ENCODE measurements around the gene SCRN1. TPM values are rescaled to one million over a fixed set of nuclear protein-coding genes. Genes with fewer than 3 reads are reported as not detected.

Gene SCRN1
- total RNA-seq, 1 donor: 45.6 TPM

DNA sequence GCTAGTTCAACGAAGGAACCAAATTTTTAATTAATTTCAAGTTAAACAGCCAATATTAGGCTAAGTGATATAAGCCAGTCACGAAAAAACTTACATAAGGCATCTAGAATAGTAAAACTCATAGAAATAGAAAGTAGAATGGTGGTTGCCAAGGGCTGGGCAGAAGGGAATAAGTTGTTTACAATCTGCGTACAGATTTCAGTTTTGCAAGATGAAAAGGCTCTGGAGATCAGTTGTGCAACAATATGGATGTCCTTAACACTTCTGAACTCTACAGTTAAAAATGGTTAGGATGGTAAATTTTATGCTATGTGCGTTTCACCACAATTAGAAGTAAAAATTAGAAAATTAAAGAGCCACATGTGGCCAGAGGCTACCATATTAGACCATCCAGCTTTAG lies 13.3 kb downstream of the SCRN1 start:
- Histone ChIP-seq H3K27me3 (ENCODE audit: insufficient read depth, low read length) (no peaks in the 10 kb centered on the region), H2AFZ (ENCODE audit: low read length) (no peak overlapping the region), H3K4me2 (ENCODE audit: insufficient read depth, low read length) (peak overlapping the region; percentile 10), H4K20me1 (ENCODE audit: insufficient read depth, low read length) (peaks cover 50% of the 10 kb centered on the region), H3K4me1 (ENCODE audit: insufficient read depth, low read length) (no peaks in the 10 kb centered on the region), H3K9me3 (ENCODE audit: low read depth, low read length) (no peaks in the 10 kb centered on the region), H3K79me2 (ENCODE audit: insufficient read depth, low read length) (peaks cover 94% of the 10 kb centered on the region), H3K4me3 (ENCODE audit: insufficient read depth, low read length) (no peak overlapping the region), H3K36me3 (ENCODE audit: insufficient read depth, low read length) (no peaks in the 10 kb centered on the region), H3K27ac (ENCODE audit: low read depth, low read length) (no peak overlapping the region)
- TF ChIP-seq, protein P1, sequence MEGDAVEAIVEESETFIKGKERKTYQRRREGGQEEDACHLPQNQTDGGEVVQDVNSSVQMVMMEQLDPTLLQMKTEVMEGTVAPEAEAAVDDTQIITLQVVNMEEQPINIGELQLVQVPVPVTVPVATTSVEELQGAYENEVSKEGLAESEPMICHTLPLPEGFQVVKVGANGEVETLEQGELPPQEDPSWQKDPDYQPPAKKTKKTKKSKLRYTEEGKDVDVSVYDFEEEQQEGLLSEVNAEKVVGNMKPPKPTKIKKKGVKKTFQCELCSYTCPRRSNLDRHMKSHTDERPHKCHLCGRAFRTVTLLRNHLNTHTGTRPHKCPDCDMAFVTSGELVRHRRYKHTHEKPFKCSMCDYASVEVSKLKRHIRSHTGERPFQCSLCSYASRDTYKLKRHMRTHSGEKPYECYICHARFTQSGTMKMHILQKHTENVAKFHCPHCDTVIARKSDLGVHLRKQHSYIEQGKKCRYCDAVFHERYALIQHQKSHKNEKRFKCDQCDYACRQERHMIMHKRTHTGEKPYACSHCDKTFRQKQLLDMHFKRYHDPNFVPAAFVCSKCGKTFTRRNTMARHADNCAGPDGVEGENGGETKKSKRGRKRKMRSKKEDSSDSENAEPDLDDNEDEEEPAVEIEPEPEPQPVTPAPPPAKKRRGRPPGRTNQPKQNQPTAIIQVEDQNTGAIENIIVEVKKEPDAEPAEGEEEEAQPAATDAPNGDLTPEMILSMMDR (IDR thresholded peaks at IDR 0.05; ENCODE audit: extremely low read depth, low read depth, low read length): no peak
- DNase-seq (ENCODE audit: insufficient read length, low spot score, missing footprints): no peak

- H3K27ac ChIP-seq (ENCODE audit: low read depth, low read length): no peak overlapping the region
- TF ChIP-seq, protein P1 (IDR thresholded peaks at IDR 0.05; ENCODE audit: extremely low read depth, low read depth, low read length): no peak
- H3K4me3 ChIP-seq (ENCODE audit: insufficient read depth, low read length): no peak overlapping the region
- H3K36me3 ChIP-seq (ENCODE audit: insufficient read depth, low read length): no peaks in the 10 kb centered on the region
- no peak overlapping the region for H3K4me2 ChIP-seq (ENCODE audit: insufficient read depth, low read length)
- no peaks in the 10 kb centered on the region for H3K9me3 ChIP-seq (ENCODE audit: low read depth, low read length)
- no peak overlapping the region for H2AFZ ChIP-seq (ENCODE audit: low read length)
- H3K79me2 ChIP-seq (ENCODE audit: insufficient read depth, low read length): peaks cover 94% of the 10 kb centered on the region
- DNase-seq (ENCODE audit: insufficient read length, low spot score, missing footprints): no peak
- no peaks in the 10 kb centered on the region for H3K27me3 ChIP-seq (ENCODE audit: insufficient read depth, low read length)
- no peaks in the 10 kb centered on the region for H3K4me1 ChIP-seq (ENCODE audit: insufficient read depth, low read length)
- peaks cover 55% of the 10 kb centered on the region for H4K20me1 ChIP-seq (ENCODE audit: insufficient read depth, low read length)
Measured at GRCh38 chr7:29975561-29975960, 14.0 kb downstream of the SCRN1 start.

- H3K4me2 ChIP-seq (ENCODE audit: insufficient read depth, low read length): no peak overlapping the region
- no peak overlapping the region for H3K27ac ChIP-seq (ENCODE audit: low read depth, low read length)
- H4K20me1 ChIP-seq (ENCODE audit: insufficient read depth, low read length): peaks cover 53% of the 10 kb centered on the region
- H3K9me3 ChIP-seq (ENCODE audit: low read depth, low read length): no peaks in the 10 kb centered on the region
- no peak overlapping the region for H2AFZ ChIP-seq (ENCODE audit: low read length)
- H3K4me1 ChIP-seq (ENCODE audit: insufficient read depth, low read length): peaks cover 4% of the 10 kb centered on the region
- peaks cover 94% of the 10 kb centered on the region for H3K79me2 ChIP-seq (ENCODE audit: insufficient read depth, low read length)
- no peak overlapping the region for H3K4me3 ChIP-seq (ENCODE audit: insufficient read depth, low read length)
- no peaks in the 10 kb centered on the region for H3K27me3 ChIP-seq (ENCODE audit: insufficient read depth, low read length)
- DNase-seq (ENCODE audit: insufficient read length, low spot score, missing footprints): no peak
- no peaks in the 10 kb centered on the region for H3K36me3 ChIP-seq (ENCODE audit: insufficient read depth, low read length)
- TF ChIP-seq, protein P1 (IDR thresholded peaks at IDR 0.05; ENCODE audit: extremely low read depth, low read depth, low read length): no peak
Measured at GRCh38 chr7:29974286-29974685, 15.3 kb downstream of the SCRN1 start.

DNA sequence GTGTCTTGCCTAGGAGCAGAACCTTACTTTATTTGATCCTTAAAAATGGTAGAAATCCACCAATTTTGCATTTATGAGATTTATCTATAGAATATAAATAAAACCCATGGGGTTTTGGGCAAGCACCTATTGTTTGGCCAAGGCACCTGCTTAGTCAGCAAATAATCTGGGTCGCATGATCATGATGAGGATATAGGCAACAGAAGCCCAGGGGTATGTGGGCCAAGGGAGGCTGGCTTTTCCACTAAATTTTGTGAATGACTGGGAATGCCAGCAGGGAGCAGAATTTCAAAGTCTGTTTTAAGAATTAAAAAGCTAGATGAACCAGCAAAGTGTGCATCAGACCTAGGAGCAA lies 17.3 kb downstream of the SCRN1 start:
- Histone ChIP-seq H3K79me2 (ENCODE audit: insufficient read depth, low read length) (peaks cover 91% of the 10 kb centered on the region), H3K4me3 (ENCODE audit: insufficient read depth, low read length) (no peak overlapping the region), H3K27me3 (ENCODE audit: insufficient read depth, low read length) (no peaks in the 10 kb centered on the region), H2AFZ (ENCODE audit: low read length) (no peak overlapping the region), H3K9me3 (ENCODE audit: low read depth, low read length) (no peaks in the 10 kb centered on the region), H3K4me1 (ENCODE audit: insufficient read depth, low read length) (peaks cover 9% of the 10 kb centered on the region), H3K27ac (ENCODE audit: low read depth, low read length) (no peak overlapping the region), H3K36me3 (ENCODE audit: insufficient read depth, low read length) (peaks cover 3% of the 10 kb centered on the region), H4K20me1 (ENCODE audit: insufficient read depth, low read length) (peaks cover 47% of the 10 kb centered on the region), H3K4me2 (ENCODE audit: insufficient read depth, low read length) (no peak overlapping the region)
- TF ChIP-seq, protein P1 (IDR thresholded peaks at IDR 0.05; ENCODE audit: extremely low read depth, low read depth, low read length): no peak
- DNase-seq (ENCODE audit: insufficient read length, low spot score, missing footprints): no peak
